Ovary (tissue), 3 donors: Measurements from ENCODE around the gene BSPRY.

Experiments
- CTCF ChIP-seq, 3 donors: fragments of 450-650 bp in 2 of 3; fragments of 200-600 bp in 1 of 3; IDR thresholded peaks; one replicate each; pipeline versions ENCODE4 v1.5.1 to v1.8.0; 2016 to 2022; ENCODE audit warnings: antibody characterized with exemption in 3 of 3, mild to moderate bottlenecking in 1 of 3
- EP300 ChIP-seq: sonication (generic); formaldehyde crosslinking; IDR thresholded peaks from one replicate; pipeline ENCODE4 v1.6.1; 2017; ENCODE audit warnings: antibody characterized with exemption
- POLR2A ChIP-seq: fragments of 450-650 bp; IDR thresholded peaks from one replicate; pipeline ENCODE4 v1.6.1; 2017; ENCODE audit warnings: antibody characterized with exemption, mild to moderate bottlenecking, moderate library complexity
- donor health status: DM: no; HTN: no; CAD: no.

- no peak for TF ChIP-seq CTCF (IDR thresholded peaks at IDR 0.05)
- TF ChIP-seq POLR2A: no peak
- TF ChIP-seq EP300: no peak
These were observed at the start of gene BSPRY for GRCh38 chr9:113349445-113350094.
